ENCODE measurements around the gene GCNT1. TPM values are rescaled to one million over a fixed set of nuclear protein-coding genes. Genes with fewer than 3 reads are reported as not detected.
"Not testable (repeated sequence)": the region's sequence is repeated elsewhere in the genome, so short reads cannot be mapped to it uniquely, and the experiment has no call there.

Gene GCNT1
- total RNA-seq, 1 donor from 2014 or later = 69.3 TPM

DNA sequence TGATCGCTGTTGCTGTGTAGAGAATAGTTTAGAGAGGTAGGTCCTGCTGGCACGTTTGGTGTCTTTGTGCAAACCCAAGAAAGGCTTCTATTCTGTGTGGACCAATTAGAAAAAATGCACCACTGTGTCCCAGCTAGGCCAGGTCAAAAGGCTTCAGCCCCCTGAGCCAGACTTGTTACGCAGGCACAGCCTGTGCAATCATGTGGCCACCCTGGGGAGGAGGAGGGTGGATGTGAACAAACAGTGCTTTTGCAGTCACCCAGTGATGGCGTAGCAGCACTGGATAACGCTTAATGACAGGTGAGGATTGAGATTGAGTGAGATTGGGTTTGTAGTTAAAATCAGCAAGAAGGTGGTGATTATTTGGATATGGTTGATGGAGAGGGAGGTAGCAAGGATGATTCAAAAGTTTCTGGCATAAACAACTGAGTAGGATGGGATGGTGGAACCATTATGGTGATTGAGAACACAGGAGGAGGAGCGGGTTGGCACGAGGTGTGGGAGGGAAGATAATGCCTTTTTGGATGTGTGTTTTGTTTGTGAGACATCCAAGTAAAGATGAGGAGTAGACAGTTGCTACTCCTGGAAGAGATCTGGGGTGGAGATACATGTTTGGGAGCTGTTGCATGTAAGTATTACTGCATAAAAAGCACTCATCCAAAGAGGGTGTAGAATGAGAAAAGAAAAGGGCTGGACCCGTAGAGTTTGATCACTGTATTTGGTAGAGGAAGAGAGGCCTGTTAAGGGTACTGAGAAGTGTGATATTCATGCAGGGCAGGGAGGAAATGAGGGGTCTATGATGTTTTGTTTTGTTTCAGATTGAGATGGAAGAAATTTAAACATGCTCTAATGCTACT is 6.7 kb downstream of the GCNT1 start:
- Mint-ChIP-seq H3K9me3 (ENCODE audit: low read depth) (no peaks in the 10 kb centered on the region), H3K36me3 (ENCODE audit: insufficient read depth) (peaks cover 21% of the 10 kb centered on the region), H3K4me3 (ENCODE audit: low read depth) (no peak overlapping the region), H3K27ac (peak overlapping the region; percentile 16), H3K4me1 (ENCODE audit: low read depth) (peaks cover 27% of the 10 kb centered on the region), H3K27me3 (no peaks in the 10 kb centered on the region)
- DNase-seq (ENCODE audit: low spot score, unreplicated experiment) = no peak
- TF ChIP-seq, protein P1, sequence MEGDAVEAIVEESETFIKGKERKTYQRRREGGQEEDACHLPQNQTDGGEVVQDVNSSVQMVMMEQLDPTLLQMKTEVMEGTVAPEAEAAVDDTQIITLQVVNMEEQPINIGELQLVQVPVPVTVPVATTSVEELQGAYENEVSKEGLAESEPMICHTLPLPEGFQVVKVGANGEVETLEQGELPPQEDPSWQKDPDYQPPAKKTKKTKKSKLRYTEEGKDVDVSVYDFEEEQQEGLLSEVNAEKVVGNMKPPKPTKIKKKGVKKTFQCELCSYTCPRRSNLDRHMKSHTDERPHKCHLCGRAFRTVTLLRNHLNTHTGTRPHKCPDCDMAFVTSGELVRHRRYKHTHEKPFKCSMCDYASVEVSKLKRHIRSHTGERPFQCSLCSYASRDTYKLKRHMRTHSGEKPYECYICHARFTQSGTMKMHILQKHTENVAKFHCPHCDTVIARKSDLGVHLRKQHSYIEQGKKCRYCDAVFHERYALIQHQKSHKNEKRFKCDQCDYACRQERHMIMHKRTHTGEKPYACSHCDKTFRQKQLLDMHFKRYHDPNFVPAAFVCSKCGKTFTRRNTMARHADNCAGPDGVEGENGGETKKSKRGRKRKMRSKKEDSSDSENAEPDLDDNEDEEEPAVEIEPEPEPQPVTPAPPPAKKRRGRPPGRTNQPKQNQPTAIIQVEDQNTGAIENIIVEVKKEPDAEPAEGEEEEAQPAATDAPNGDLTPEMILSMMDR (IDR thresholded peaks at IDR 0.05; ENCODE audit: unreplicated experiment) = no peak

DNA sequence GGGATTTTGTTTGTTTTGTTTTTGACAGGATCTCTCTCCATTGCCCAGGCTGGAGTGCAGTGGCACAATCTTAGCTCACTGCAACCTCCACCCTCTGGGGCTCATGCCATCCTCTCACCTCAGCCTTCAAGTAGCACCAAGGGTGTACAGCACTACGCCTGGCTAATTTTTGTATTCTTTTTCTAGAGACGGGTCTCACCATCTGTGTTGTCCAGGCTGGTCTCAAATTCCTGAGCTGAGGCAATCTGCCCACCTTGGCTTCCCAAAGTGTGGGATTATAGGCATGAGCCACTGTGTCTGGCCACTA is 7.3 kb downstream of the GCNT1 start:
- H3K9me3 Mint-ChIP-seq (ENCODE audit: low read depth) = no peaks in the 10 kb centered on the region
- H3K4me3 Mint-ChIP-seq (ENCODE audit: low read depth) = no peak overlapping the region
- H3K27me3 Mint-ChIP-seq = no peaks in the 10 kb centered on the region
- no peak for DNase-seq (ENCODE audit: low spot score, unreplicated experiment)
- TF ChIP-seq, protein P1 (IDR thresholded peaks at IDR 0.05; ENCODE audit: unreplicated experiment) = no peak
- no peak overlapping the region for H3K27ac Mint-ChIP-seq
- H3K4me1 Mint-ChIP-seq (ENCODE audit: low read depth) = peaks cover 28% of the 10 kb centered on the region
- H3K36me3 Mint-ChIP-seq (ENCODE audit: insufficient read depth) = peaks cover 19% of the 10 kb centered on the region

DNA sequence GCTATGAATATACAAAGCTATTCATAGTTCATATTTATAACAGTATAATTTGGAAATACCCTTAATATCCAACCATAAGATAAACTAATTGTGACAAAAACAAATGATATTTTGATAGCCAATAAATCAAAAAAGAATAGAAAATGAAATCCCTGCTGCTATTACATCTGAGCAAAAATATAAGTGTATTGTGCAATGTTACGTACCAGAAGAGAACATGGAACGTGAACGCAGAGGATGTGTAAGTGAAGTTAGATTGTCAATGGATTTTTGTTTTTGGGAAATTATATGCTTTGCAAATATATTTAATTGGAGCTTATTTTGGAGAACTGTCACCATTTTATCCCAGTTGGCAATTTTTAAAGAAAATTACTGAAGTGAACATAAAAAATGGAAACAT is 15.4 kb downstream of the GCNT1 start:
- H3K36me3 Mint-ChIP-seq (ENCODE audit: insufficient read depth) = peaks cover 23% of the 10 kb centered on the region
- H3K4me3 Mint-ChIP-seq (ENCODE audit: low read depth) = no peak overlapping the region
- H3K4me1 Mint-ChIP-seq (ENCODE audit: low read depth) = peaks cover 19% of the 10 kb centered on the region
- peaks cover 9% of the 10 kb centered on the region for H3K9me3 Mint-ChIP-seq (ENCODE audit: low read depth)
- no peak for DNase-seq (ENCODE audit: low spot score, unreplicated experiment)
- TF ChIP-seq, protein P1 (IDR thresholded peaks at IDR 0.05; ENCODE audit: unreplicated experiment) = no peak
- no peak overlapping the region for H3K27ac Mint-ChIP-seq
- H3K27me3 Mint-ChIP-seq = no peaks in the 10 kb centered on the region

DNA sequence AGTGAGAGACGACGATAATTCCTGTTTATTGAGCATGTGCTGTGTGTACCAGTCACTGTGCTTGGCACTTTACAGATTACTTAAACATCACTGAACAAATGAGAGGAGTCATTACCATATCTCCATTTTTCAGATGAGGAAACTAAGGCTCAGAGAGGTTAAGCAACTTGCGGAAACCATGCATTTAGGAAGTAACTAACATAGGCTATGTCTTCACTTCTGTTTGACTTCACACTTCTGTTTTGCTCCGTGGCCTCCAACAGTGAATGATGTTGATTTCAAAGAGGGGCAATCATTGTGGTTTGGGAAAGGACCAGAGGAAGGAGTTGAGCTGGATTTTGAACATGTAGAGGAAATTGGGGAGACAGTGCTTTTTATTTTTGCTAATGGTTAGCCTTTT is 16.7 kb downstream of the GCNT1 start:
- DNase-seq (ENCODE audit: low spot score, unreplicated experiment) = no peak
- no peak overlapping the region for H3K4me3 Mint-ChIP-seq (ENCODE audit: low read depth)
- TF ChIP-seq, protein P1 (IDR thresholded peaks at IDR 0.05; ENCODE audit: unreplicated experiment) = no peak
- peaks cover 31% of the 10 kb centered on the region for H3K36me3 Mint-ChIP-seq (ENCODE audit: insufficient read depth)
- no peaks in the 10 kb centered on the region for H3K27me3 Mint-ChIP-seq
- H3K9me3 Mint-ChIP-seq (ENCODE audit: low read depth) = peaks cover 9% of the 10 kb centered on the region
- H3K27ac Mint-ChIP-seq = no peak overlapping the region
- peaks cover 18% of the 10 kb centered on the region for H3K4me1 Mint-ChIP-seq (ENCODE audit: low read depth)

DNA sequence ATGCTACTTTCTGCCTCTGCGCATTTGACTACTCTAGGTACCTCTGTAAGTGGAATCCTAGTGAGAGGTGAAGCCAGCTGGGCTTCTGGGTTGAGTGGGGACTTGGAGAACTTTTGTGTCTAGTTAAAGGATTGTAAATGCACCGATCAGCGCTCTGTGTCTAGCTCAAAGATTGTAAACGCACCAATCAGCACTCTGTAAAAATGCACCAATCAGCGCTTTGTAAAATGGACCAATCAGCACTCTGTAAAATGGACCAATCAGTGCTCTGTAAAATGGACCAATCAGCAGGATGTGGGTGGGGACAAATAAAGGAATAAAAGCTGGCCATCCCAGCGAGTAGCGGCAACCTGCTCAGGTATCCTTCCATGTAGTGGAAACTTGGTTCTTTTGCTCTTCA is 18.8 kb downstream of the GCNT1 start:
- not testable (repeated sequence) for DNase-seq (ENCODE audit: low spot score, unreplicated experiment); H3K9me3 Mint-ChIP-seq (ENCODE audit: low read depth); H3K4me1 Mint-ChIP-seq (ENCODE audit: low read depth); H3K4me3 Mint-ChIP-seq (ENCODE audit: low read depth); H3K27ac Mint-ChIP-seq; H3K27me3 Mint-ChIP-seq
- peaks cover 31% of the 10 kb centered on the region for H3K36me3 Mint-ChIP-seq (ENCODE audit: insufficient read depth)

DNA sequence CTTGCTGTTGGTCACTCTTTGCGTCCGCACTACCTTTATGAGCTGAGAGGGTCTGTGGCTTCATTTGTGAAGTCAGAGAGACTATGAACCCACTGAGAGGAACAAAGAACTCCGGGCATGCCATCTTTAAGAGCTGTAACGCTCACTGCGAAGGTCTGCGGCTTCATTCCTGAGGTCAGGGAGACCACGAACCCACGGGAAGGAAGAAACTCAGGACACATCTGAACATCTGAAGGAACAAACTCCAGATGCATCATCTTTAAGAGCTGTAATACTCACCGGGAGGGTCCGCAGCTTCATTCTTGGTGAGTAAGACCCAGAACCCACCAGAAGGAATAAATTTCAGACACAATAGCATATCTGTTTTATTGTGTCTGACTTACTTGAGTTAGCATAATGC is 19.2 kb downstream of the GCNT1 start:
- Mint-ChIP-seq H3K9me3 (ENCODE audit: low read depth) (peaks cover 9% of the 10 kb centered on the region), H3K27me3 (no peaks in the 10 kb centered on the region), H3K4me3 (ENCODE audit: low read depth) (no peak overlapping the region), H3K4me1 (ENCODE audit: low read depth) (peaks cover under 1% of the 10 kb centered on the region), H3K36me3 (ENCODE audit: insufficient read depth) (peaks cover 31% of the 10 kb centered on the region), H3K27ac (no peak overlapping the region)
- TF ChIP-seq, protein P1 (IDR thresholded peaks at IDR 0.05; ENCODE audit: unreplicated experiment) = no peak
- no peak for DNase-seq (ENCODE audit: low spot score, unreplicated experiment)

DNA sequence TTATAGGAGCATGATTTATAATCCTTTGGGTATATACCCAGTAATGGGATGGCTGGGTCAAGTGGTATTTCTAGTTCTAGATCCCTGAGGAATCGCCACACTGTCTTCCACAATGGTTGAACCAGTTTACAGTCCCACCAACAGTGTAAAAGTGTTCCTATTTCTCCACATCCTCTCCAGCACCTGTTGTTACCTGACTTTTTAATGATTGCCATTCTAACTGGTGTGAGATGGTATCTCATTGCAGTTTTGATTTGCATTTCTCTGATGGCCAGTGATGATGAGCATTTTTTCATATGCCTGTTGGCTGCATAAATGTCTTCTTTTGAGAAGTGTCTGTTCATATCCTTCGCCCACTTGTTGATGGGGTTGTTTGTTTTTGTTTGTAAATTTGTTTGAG is 20.4 kb downstream of the GCNT1 start:
- not testable (repeated sequence) for H3K27me3 Mint-ChIP-seq; H3K4me3 Mint-ChIP-seq (ENCODE audit: low read depth); DNase-seq (ENCODE audit: low spot score, unreplicated experiment); H3K27ac Mint-ChIP-seq; H3K4me1 Mint-ChIP-seq (ENCODE audit: low read depth); H3K9me3 Mint-ChIP-seq (ENCODE audit: low read depth)
- H3K36me3 Mint-ChIP-seq (ENCODE audit: insufficient read depth) = peaks cover 32% of the 10 kb centered on the region

All from progenitor cell of endocrine pancreas (in vitro differentiated cells).